DMS53 treated with DMSO at 0.1 percent for 48 hours (cell line): Measurements from ENCODE around the gene MPP4.
"Not testable (repeated sequence)": the region's sequence is repeated elsewhere in the genome, so short reads cannot be mapped to it uniquely, and the experiment has no call there.

ENCODE experiments used
- DNase-seq: peaks from one replicate; lab custom pipeline; 2025; ENCODE audit not compliant: unreplicated experiment; lab: John Stamatoyannopoulos, UW

MPP4 gene

DNA sequence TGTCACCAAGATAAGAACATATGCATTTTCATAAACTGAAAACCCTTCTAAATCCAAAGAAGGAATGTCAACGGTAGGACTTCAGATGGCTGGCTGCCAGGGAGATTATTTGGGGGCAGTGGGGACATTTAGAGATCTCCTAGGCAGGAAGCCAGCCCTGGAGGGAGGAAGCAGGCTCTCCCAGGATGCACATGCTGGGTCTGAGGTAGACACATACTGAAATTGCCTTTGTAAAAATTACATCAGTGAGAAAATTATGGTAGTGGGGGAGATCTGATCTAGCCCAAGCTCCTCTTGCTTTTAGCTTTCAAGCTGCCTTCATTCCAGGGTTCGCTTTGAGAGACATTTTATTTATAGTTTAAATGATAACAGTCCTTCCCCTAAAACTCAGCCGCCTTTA lies 24.1 kb downstream of the MPP4 start:
- no peak for DNase-seq

DNA sequence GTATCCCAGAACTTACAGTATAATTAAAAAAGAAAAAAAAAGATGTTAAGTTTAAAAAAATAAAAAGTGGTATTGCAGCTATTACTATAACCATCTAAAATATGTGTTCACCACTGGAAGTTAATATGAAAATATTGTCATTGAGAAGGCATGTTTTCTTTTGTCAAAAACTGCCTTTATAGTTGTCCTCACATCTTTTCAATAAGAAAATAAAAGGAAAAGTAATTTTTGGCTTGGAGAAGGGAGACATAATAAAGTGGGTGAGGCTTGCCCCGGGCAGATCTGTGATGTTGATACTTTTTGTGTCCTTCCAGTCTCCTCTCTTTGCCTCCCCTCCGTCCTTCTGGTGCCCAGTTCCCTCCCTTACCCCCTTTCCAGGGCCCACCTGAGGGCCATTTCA lies 24.9 kb downstream of the MPP4 start:
- DNase-seq: no peak

DNA sequence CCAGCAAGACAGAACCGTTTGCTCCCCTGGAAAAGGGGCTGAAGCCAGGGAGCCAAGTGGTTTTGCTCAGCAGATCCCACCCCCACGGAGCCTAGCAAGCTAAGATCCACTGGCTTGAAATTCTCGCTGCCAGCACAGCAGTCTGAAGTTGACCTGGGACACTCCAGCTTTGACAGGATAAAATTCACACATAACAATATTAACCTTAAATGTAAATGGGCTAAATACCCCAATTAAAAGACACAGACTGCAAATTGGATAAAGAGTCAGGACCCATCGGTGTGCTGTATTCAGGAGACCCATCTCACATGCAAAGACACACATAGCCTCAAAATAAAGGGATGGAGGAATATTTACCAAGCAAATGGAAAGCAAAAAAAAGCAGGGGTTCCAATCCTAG lies 27.2 kb downstream of the MPP4 start:
- not testable (repeated sequence) for DNase-seq

DNA sequence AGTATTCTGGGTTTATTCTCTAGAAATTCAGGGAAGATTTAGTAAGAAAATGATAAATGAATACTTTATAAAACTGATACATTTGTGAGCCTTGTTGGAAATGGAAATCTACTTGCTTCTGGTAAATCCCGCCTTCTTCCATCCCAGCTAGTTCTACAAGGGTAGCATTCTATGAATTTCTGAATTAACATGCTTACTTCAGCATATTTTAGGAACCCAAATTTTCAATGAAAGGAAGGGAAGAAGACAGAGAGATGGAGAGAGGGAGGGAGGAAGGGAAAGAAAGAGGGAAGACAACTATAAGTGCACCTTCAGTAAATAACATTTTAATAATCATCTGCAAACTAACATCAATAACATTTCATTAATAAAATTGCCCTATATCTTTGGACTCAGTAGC lies 28.6 kb downstream of the MPP4 start:
- no peak for DNase-seq

DNA sequence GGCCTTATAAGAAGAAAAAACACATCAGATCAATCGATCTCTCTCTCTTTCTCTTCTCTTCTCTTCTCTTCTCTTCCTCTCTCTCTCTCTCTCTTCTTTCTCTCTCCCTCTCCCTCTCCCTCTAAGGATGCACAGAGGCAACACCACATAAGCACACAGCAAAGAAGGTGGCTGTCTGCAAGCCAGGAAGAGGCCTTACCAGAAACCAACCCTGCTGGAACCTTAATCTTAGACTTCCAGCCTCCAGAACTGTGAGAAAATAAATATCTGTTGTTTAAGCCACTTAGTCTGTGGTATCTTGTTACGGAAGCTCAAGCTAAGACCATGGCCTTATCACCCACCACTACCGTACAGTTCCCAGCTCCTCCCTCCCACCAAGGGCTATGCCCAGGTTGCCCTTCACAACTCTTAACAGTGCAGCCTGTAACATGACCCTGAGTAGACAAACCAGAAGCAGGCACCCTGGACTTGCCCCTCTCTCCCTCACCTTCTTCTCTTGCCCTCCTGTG lies 30.0 kb downstream of the MPP4 start:
- no peak for DNase-seq

DNA sequence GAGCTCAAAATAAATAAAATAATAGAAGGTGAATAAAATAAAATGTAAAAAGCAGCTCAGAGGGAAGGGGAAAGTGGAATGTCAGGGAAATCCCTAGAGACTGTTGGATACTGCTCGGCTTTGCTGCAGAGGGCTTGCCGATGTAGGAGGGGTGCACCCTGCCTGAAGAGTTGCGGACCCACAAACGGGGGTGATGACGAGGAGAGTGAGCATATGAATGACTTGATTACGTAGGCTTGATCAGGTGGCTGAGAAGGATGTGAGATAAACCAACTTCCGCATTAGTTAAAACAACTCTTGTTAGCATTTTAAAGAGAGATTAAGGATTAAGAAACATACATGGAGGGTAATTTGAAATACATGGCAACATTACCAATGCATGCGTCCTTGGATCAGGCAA lies 34.1 kb downstream of the MPP4 start:
- DNase-seq: no peak

DNA sequence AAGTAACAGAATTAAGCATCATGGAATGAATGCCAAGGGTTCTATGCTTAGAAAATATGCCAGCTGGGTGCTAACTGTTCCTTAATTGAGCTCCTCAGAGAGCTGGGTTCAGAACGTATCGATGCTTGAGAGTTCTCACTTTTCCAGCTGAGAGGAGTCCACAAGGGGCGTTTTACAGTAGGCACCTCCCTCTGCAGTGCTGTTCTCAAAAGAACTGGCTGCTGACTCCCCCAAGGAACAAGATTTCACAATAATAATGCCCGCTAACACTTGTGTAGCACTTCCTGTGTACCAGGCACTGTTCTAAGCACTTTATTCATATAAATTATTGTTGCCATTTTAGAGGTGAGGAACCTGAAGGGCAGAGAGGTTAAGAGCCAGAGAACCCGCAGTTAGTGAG lies 37.1 kb downstream of the MPP4 start:
- no peak for DNase-seq

DNA sequence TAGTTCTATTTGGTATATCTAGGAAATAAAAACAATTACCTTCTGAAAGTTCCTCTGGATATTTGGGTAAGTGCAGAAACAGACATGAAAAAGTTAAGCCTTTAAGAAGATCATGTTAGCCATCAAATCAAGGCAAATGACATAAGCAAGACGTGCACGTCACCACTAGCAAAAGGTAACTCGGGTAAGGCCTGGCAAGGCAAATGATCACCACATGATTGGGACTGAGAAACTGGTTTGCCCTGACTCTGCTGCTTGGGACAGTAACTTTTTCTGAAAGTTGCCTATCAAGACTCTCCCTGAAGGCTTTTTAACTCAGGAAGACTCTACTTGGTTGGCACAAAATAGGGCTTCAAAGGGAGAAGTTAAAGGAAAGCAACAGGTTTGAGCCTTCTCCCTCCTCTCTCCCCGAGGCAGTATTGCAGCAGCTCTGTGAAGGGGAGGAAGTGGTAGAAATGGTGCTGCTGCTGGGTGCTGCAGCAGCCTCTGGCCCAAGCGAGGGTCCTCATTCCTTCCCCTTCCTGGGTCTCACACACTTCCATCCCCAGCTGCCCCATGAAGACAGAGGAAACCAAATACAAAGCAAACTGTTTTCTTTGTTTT lies 38.0 kb downstream of the MPP4 start:
- DNase-seq: no peak

DNA sequence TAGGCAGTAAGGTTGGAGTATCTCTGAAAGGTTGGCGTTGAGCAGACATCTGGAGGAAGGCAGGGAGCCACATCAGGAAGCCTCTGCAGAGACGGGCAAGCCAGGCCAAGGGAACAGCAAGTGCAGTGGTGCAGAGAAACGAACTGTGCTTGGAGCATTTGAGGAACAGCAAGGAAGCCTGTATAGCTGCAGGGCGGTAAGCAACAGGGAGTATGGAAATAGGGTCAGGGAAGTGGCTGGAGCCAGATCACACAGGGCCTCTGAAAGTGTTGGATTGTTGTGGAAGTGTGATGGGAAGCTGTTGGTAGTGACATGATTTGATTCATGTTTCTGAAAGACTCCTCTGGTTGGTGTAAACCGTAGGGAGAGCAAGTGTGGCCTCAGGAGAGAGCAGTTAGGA lies 41.7 kb downstream of the MPP4 start:
- DNase-seq: no peak

DNA sequence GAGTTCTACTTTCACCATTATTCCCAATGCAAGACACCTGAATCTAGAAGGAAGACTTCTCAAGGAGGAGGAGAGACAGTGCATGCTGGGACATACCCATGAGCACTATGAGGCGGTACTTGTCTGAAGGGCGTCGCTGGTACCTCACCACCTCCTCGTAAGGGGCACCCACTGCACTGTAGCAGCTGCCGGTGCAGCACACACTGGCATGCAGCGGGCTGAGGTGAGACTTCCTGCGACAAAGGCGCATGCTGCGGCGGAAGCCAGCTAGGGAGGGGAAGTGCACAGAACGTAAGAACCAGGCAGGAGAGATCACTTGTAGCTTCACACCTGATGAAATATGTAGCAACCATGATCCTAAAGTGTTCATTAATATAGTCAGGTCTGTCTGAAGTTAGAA lies 42.3 kb downstream of the MPP4 start:
- no peak for DNase-seq

DNA sequence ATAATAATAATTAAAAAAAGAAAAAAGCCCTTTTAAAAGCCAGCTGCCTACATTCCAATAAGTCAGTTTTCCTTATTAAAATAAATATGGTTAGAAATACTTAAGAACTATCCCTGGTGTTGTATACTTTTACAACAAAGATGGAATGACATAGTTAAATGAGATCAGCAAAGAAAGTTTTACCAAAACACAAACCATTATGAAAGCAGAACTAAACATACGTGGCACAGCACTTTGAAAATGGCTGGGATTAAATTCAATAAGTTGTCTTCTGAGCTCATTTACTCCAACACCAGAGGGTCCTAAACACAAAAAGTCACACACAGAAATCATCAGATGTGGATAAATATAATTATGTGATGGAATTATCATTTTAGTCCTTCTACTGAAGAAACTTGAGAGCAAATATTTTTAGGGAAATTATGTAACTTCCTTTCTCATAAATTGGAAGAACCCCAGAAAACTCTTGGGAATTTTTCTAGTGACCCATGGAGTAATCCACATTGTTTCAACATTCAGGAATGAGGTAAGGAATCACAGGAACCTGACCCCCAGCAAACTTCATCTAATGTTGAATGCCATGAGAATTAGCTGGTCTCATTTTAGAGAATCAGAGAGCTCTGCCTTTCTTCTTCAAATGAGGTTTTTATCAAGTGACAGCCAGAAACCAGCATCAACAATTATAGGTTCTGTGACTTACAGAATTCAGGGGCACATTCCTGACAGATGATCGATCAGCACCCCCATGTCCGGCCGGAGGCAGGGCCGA lies 43.6 kb downstream of the MPP4 start:
- DNase-seq: no peak

DNA sequence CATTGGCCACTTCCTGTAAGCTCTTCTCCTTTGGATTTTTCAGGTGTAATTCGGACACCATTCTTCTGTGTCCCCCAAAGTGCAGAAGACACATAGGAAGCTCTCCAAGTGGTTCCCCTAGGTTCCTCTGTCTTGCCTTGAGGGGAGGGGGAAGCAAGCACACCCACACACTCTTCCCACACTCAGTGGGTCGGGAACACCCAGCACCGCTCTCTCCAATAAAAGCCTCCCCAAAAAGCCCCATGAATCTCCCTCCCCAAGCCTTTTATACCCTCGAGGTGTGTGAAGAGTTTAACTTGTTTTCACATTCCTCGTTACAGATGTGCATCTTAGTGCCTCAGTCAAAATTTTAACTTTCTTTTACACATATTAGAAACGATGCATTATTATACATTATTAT lies 45.2 kb downstream of the MPP4 start:
- no peak for DNase-seq

DNA sequence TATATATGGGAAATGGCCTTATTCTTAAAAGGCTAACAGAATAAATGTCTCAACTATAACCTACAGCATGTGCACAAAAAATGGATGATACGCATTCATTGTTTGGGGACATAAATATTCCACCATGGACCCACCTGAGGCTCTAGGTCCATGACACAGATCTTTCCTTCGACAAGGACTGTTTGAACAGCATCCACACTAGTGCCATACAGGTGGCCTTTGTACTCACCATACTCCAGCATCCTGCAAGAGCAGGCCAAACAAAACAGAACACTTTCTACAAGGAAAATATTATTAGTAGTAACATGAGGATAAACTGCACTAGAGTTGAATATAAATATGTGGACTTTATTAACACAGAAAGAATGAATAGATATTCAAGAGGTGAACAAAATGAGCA lies 49.0 kb downstream of the MPP4 start:
- DNase-seq: no peak

DNA sequence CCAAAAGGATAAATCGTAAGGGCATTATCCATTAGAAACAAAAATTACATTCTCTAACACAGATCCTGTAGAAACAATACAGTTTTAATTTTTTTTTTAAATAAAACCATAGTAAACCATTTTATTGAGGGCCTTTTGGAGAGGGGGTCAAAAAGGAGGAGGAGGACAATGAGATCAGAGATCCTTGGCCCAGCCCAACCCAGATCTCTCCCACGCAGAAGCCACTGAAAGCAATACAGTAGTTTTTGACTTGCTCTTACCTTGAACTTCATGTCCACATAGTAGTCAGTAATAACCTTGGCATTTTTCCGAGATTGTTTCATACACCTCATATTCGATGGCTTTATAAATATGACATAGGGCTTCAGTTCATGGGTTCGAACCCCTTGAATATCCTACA lies 51.0 kb downstream of the MPP4 start:
- no peak for DNase-seq

DNA sequence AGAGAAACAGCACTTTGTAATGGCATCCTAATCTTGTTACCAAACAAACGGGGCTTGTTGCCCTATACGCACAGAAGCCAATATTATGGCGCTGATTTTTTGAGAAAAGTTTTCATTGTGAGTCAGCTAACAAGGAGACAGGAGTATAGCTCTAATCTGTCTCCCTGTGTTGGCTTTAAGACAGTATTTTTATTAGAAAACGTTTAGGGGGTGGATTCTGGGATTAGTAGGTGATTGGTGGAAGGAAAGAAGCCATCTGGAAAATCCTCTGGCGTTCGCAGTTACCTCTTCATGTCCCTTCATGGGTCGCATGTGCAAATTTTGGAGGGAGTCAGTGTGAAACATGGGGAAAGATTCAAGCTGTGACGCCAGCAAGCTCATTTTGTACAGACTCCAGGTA lies 54.4 kb downstream of the MPP4 start:
- no peak for DNase-seq

DNA sequence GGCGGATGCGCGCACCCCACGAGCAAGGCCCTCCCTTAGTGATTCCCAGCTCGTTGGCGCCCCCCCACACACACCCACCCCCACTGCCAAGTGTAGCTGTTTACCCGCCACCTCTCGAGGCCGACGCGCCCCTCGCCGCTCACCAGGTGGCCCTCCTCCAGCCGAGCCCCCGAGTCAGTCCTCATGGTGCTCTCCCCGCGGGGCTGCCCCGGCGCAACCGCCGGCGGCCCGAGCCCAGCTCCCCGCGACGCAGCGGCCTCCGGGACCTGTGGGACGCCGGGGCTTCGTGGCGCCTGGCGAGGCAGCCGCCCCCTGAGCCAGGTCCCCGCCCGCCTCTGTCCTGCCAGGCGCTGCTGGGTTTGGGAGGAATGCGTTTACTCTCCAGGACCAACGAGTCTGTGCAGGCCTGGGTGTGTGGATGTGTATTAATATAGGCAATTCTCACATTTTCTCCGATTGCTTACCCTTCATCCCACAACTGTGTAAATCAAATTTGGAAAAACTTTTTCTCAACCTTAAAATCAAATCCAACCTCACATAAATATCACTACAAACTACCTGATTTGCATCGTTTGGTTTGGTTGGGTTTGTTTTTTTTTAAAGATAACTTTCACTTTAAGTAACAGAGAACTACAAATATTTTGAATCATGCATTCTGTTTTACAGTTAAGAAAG lies 55.1 kb downstream of the MPP4 start, which contains the start of gene TMEM237:
TMEM237 (minus strand) TSS at position 288 of the 675 bp plus-strand sequence; CDS start at position 185, 103 bp downstream.
- DNase-seq: peak; percentile 52

DNA sequence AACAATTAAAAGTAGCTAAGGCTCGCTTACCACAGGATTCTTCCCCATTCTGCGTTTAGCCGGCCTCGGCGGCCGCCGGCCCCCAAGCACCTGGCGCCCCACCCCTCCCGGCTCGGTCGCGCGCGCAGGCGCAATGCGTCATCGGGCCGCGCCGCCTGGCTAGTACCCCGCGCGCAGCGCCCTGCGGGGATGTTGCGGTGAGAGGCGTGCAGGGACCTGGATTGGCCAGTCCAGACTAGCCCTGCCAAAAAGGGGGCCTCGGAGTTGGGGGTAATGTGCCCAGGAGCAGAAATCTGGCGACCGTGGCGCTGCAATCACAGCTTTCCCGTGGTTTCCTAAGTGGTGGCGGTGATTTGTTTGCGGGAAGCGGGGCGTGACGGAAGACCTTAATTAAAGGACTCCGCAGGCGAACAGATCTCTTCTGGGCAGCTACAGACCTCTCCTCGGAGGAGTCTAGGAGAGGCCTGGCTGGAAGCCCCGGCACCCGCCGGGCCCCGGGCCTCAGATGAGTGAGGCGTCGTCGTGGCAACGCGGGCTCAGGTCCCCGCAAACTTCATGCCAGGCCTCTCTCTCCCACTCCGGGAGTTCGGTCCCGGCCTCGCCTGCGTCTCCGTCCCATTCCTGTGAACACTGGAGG lies 55.7 kb downstream of the MPP4 start:
- peak; percentile 79 for DNase-seq

DNA sequence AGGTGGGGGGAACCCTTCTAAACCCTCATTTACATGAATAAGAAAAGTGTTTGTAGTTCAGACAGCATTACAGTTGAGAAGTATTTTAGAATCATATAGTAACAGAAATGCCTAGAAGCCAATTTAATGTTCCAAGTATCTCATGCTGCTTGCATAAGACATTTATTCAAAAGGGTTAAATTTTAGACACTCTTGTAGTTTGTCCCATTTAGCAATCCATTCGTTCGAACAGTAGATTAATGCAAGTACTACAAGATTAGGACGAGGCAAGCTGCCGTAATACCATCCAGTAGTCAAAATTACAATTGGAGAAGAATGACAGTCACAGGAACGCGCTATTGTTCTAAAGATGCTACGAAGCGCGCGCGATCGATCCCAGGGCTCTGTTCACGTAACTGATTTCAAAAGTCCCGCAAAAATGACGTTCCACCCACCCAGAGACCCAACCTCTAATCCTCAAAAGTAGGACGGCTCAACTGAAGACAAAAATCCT lies 56.3 kb downstream of the MPP4 start:
- peak; percentile 79 for DNase-seq

DNA sequence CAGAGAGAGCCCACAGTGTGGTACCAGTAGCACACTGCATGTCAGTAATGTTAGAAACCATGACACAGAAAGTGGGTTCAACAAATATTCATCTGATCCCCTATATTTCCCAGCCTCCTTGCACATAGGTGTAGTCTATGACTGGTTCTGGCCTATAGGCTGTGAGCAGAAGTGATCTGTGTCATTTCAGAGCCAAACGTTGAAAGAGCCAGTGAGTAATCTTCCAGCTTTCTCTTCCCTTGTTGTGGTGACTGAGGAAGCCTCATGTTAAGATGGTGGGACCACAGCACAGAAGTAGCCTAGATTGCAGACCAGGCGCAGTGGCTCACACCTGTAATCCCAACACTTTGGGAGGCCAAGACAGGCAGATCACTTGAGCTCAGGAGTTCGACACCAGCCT lies 59.2 kb downstream of the MPP4 start:
- DNase-seq: no peak

DNA sequence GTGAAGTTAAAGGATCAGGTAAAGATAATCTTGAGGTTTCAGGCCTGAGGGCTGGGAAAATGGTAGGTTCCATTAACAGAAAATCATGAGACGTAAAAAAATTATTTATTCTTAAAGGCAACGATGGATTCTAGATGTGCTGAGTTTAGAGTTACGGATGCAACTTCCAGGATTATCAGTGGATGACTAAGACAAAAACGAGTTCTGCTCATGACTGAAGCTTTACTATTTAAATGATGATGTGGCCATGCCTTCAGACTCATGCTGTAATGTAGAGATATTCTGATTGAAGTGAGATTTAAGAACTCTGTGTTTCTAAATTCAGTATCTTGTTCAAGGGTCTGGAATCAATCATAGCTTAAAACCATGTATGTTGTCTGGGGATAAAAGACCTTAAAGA lies 60.1 kb downstream of the MPP4 start:
- DNase-seq: no peak

DNA sequence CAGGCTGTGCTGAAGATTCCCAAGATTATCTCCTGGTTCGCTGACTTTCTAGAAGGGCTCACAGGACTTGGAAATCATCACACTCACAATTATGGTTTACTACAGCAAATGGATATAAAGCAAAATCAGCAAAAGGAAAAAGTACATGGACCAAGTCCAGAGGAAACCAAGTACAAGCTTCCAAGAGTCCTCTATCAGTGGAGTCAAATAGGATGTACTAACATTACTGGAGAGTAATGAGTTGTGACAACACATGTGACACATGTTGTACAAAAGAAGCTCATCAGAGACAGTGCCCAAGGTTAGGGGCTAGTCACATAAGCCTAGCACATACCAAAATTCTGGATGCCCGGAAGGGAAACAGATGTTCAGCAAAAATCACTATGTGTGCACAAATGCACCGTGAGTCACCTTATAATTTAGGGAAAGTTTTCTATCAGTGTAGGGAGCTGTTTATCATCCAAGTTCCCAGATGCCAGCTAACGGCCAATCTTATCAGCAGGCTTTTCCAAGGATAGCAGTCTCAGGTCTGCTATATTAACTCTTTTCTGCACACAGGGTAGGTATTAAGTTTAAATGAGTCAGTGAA lies 64.7 kb downstream of the MPP4 start:
- DNase-seq: no peak
